Stimulated activated CD4-positive, alpha-beta T cell treated with anti-CD3 and anti-CD28 coated beads, Interleukin-1b, Interleukin-23, amount 100 ng/mL, for 24 hours (primary cell): ENCODE data around the gene CTBP1.
A peak's percentile ranks its signal among the peaks of the same experiment; 100 is the strongest.

ENCODE experiments used
- DNase-seq, 4 experiments: peaks; one replicate each; pipeline ENCODE4 v3.0.0-alpha.2; 2020; ENCODE audit warnings: low read depth in 4 of 4, low spot score in 1 of 4

CTBP1 gene

DNA sequence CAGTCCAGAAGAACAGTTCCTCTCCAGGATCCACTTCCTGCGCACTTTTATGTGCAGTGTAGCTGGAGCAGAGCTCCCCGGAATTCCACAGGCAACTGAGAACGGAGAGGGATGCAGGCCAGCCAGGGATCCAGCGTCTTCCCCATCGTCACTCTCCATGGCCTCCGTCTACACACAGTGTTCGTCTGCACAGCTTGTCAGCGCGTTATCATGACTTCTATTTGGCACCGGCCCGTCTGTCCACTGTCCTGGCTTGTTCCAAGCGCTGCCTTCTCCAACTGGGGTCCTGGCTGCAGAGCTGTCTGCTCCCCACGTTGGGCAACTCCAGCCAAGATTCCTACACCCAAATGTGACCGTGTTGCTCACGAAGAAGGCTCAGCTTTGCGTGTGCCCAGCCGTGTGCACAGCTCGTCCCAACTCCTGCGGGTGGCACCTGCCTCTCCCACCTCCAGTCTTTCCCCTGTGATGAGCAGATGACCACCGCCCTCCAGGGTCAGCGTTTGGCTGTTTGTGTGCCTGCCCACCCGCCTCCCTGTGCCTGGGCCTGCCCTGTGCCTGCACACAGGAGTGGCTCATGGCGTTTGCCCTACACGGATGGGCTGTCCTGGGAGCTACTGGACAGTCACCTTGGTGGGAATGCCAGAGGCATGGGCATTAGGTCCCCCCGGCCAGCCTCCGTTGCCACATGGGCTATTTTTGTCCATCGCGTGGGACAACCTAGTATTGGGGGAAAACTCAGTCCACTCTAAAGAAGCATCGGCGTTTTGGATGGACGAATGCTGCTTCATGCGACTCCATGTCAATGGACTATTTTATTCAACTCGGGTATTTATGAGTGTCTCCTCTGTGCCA lies 2.2 kb upstream of the CTBP1 start:
- no peak for DNase-seq

DNA sequence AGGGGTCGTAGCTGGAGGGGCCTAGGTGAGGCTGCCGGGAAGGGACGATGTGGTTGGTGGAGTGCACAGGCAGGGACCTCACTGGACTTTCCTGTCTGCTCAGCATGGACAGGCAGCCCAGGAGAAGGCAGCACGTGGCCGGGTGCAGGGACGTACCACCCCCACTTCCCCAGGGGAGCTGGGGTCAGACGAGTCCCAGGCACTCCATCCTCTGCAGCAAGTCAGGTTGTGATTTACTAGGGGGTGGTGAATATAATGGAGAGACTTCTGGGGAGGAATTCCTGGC lies 1.5 kb upstream of the CTBP1 start:
- DNase-seq: no peak

DNA sequence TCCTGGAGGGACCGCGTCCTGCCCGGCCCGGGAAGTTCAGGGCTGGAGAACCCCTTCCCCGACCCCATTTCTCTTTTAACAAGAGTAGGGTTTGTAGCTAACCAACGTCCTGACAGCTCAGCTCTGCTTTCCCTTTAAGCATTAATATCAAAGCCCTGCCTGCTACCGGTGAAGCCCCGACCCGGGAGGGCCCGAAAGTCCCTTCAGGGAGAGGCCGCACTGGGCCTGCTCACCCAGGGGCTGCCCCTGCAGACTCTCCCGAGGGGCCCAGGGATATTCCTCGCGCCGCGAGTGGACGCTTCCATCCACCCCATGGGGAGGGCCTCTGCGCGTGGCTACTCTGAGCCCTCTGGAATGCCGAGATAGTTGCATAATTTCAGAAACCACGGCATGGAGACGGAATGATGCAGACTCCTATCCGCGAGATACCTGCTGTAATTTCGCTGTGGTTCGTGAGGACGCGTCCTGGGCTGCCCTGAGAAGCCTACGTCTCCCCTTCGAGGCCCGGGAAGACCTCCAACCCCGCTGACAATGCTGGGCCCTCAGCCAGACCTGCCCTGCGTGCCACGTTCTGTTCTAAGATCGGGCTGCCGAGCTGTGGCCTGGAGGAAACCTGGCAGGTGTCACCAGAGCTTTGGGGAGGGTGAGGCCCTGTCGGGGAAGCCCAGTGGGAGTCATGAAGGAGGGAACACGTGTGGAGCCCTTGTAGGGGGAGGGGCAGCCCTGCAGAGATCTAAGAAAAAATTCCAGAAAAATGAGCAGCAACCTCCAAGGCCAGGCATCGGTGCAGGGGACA lies 999 bp upstream of the CTBP1 start:
- peak in 3 of 4 experiments; percentile 34 to 41 (median 35) for DNase-seq

DNA sequence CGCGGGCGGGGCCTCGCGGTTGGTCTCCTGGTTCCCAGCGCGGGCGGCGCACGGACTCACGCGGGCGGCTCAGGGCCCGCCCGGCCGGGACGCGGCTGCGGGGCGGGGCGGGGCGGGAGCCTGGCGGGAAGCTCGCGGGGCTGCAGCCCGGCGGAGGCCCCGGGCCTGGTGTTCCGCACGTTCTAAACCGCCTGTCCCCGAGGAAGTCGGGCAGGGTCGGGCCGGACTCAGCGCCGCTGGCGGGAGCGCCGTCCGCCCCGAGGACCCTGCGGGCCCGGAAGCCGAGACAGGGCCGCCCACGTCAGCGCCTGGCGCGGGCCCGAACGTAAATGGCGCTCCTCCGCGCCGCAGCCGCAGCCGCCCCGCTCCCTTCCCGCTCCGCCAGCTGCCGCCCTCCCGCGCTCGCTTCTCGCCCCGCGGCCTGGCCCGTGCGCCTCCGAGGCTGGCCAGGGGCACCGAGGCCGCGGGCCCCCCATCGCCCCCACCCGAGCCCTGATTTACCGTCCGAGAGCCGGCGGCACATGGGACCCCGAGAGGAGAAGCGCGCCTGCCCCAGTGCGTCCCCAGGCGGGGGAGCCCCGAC lies 309 bp upstream of the CTBP1 start:
- DNase-seq: peak; percentile 56 to 76 (median 73)

DNA sequence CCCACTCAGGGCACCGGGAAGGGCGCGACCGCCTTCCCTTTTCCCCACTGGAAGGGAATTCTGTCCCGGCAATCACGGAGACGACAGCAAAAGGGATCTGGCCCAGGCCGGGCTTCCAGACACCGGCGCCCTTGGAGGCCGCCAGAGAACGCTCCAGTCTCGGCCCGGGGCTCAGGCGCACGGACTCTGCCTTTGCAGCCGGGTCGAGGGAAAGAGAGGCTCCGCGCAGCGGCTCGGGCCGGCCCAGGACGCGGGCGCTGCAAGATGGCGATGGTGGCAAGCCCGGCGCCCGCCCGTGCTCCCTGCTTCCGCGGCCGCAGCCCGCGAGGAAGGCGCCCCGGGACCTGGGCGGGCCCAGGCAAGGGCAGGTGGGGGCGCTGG lies 1.1 kb downstream of the CTBP1 start:
- no peak for DNase-seq

DNA sequence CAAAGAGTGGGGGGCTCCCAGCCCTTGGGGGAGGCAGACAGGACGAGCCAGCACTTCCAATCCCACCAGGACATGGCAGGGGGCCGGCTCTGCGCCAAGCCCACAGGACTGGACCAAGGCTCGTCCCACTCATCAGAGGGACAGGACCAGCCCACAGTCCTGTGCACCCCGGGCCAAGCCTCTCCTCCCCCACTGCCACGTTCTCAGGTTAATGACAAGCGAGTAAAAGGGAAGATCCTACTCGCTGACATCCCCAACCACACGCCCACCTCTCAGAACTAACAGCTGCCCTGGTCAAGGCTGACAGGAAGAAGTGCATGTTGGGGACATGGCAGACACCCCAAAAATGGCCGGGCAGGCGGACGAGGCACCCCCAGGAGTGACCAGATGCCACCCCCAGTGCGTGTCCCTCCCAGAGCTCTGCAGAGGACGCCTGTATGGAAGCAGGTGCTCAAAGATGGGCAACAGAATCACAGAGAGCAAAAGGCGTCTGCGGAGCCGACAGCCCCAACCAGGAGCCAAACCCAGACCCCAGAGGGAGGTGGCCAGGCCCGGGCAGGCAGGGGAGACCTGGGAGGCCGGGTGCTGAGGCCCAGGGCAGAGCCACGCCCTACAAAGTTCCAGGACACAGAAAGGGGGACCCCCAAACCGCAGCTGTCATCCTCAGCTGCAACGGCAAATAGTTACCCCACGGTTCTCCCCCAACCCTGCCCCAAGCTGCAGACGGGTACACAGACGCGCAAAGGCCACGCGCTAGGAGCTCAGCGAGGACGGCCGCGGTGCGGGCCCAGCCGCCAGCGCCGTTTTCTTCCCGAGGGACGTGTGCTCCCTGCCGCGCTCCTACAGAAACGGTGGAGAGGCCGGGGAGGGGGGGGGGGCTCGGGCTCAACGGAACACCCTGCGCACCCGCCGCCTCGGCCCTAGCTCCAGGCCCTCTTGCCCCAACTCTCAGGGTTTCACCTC lies 1.7 kb downstream of the CTBP1 start:
- no peak for DNase-seq

DNA sequence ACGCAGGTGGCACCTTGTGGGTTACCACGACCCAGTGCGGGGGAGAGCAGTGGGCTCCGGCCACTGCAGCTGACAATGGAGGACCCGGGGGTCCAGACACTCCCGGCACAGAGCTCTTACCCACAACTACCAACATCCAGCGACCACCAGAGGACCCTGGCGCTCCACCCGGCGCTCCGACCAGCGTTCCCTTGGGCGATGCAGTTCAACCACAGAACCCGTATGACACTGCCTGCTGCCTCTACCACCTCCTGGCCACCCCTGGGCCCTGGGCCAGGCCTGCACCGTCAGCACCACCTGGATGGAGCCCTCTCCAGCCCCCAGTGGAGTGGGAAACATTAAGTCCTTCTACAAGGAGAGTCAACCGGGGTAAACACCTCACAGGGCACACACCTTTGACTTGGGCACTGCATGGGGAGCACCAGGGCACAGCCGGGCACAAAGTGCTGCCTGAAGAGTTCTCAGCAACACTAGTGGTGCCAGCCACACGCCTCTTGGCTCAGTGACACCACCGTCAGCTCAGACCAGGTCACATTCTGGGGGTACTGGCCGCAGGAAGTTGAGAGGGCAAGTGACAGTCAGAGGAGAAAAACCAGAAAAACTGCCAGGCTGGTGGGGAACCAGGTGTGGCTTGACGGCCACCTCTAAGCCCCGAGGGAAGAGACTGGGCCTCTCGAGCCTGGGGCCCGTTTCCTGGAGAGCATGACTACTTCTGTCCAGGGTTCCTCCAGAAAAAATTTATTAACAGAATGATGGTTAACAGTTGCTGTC lies 2.6 kb downstream of the CTBP1 start:
- no peak for DNase-seq

DNA sequence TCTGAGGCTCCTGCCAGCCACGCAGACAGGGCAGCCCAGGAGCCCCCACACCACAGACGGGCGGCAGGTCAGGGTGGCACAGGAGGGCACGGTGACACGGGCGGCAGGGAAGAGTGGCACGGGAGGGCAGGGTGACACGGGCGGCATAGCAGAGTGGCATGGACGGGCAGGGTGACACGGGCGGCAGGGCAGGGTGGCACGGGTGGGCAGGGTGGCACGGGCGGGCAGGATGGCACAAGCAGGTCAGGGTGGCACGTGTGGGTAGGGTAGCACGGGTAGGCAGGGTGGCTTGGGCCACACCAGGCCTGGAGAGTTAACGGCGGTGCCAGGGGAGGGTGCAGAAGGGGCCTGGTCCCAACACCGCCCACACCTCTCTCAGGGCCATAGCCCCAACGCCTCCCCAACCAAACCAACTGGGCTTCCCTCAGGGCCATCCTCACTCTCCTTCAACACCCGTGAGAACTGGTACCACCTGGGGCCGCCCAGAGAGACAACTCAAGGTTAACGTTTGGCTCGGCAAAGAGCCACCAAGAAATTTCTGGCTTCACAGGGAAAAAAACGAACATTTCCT lies 3.4 kb downstream of the CTBP1 start:
- no peak for DNase-seq

DNA sequence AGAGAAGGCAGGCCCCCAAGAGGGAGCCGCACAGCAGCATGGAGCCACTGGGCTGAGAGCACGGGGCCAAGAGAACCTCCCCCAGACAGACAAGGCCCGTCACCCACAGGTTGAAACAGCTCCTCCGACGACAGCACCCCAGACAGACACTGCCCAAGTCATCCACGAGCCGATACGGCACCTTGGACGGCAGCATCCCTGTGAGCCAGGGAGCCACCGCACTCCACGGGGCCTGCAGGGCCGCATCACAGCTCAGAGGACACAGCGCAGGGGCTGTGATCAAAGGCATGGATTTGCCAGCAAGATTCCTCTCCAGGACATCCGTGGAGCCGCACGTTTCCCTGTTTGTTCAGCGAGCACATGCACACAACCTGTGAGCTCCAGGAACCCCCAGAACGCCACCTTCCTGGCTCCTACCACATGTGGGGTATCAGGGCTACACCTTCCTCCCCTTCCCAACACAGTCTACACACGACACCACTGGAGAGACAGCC lies 3.9 kb downstream of the CTBP1 start:
- no peak for DNase-seq

DNA sequence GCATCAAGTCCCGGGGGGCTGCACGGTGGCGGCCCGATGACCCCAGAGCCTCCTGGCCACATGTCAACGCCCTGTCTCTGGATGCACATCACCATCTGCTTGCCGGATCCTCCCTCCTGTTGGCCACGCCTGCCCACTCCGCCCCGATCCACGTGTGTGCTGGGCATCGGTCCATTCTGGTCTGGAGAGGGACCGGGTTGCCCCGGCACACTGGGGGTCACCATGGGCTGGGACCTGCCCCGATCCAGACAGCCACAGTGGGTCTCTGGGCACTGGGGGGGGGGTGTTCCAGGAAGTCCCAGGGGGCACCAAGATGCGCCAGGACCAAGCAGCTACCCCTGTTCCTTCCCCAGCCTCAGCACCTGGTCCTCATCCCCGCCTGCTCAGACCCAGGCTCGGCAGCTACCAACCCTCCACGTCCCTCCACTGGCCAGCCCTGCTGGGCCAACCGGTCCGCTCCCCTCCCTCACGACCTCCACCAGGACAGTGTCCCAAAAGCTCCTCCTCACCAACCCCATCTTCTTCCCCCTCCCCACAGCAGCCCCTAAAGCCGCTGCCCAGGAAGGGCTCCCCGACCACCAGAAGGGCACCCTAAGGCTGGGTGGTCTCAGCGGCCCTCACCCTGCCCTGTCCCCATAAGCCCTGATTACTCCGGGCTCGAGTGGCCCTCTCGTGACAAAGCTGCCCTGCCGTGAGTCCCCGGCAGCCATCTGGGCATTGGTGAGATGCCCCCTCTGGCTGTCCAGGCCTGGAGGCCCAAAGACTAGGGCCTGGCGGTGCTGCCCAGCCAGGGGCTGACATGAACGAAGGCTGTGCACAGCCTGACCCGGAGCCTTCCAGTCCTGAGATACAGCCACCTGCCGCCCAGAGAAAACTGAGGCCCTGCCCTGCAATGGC lies 4.6 kb downstream of the CTBP1 start:
- no peak for DNase-seq

DNA sequence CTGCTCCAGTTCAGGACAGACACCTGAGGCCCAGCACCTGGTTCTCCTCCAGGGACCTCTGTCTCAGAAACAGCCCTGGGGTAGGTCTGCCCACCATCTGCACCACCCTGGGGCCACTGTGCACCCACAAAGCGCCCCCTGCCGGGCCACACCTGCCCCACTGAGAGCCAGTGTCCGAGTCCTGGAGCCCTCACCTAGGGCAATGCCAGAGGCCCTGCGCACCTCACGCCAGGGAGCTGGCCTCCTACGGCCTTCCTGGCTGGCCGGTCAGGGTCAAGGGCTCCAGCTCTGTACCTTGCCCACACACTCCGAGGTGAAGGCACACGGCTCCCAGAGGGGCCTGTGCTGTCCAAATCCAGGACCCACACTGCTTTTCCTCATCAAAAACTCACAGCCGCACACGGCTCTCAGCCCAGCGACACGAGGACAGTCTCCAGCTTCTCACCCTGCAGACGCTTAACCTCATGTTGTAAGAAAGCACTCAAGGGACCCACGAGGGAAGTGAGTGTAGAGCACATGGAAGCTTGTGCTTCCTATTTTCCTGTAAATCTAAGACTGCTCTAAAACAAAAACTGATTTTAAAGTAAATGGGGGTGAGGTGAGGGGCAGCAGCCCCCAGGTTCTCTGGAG lies 5.4 kb downstream of the CTBP1 start:
- DNase-seq: no peak

DNA sequence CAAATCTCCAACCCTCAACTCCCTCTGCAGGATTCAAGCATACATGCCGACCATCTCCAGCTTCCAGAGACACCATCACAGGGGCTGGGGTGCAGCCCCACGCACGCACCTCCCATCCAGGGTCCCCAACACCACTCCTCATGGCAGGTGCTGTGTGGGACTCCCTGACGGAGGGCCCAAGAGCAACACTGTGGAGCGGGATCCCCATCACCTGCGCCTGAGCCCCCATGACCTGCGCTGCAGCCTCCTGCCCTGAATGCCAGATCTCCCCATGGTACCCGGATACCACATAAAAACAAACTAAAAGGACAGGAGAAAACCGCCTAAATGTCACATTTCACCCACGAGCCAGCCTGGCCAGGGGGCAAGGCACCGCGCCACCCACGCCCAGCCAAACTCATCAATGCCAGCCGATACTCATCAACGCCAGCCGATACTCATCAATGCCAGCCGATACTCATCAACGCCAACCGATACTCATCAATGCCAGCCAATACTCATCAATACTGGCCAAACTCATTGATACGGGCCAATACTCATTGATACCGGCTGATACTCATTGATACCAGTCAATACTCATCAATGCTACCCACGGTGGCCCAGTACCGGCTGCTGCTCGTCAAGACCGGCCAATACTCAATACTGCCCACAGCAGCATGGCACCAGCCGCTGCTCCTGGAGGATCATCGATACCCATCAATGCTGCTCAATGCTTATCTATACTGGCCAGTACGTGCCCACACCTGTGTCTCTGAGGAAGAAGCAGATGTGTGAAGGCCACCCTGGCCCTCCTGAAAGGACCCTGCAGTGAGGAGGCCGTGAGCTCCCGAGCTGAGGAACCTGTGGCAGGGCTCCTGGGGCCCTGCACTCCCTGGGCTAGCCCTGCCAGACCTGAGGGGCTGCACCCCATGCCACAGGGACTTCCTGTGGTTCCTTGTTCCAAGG lies 6.2 kb downstream of the CTBP1 start:
- DNase-seq: no peak

DNA sequence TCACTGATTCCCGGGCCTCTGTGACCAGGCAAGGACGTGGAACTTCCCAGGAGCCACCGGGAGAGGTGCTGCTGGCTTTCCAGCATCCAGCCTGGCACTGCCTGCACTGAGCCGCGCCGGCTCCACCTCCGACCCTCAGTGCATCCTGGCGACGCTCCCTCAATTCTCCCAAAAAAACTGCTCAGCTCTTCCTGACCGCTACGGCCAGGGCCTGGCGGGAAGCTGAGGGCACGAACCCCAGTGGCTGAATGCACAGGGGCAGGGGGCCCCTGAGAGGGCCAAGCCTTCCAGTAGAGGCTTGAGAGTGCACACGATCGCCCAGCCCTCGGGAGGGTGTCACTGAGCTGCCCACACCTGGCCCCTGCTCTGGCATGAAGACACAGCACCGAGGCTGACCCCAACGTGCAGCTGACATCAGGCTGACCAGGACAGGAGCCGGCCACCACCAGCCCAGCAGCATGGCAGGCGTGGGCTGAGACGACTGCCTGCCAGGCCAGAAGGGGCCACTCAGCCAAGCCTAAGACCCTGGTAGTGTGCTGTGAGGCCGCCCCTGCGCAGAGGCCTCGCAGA lies 6.9 kb downstream of the CTBP1 start:
- DNase-seq: no peak

DNA sequence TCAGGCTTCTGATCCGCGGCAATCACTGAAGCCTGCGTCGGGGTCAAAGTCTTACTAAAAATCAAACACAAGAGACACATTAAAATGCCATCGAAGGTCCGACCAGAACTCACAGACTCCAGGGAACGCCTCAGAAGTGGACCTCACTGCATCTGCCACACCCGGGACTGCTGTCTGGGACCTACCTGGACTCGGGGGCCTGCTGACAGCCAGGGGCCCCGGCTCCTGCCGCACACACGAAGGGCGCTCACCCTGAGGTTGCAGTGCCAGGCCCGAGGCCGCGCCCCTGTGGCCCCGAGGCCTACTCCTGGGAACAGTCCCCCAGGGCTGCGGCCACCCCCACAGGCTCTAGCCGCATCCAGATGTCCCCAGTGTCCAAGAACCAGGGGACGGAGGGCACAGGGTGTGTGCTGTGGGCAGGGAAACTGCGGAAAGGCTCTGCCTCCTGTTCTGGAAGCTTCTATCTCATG lies 7.4 kb downstream of the CTBP1 start:
- DNase-seq: no peak

DNA sequence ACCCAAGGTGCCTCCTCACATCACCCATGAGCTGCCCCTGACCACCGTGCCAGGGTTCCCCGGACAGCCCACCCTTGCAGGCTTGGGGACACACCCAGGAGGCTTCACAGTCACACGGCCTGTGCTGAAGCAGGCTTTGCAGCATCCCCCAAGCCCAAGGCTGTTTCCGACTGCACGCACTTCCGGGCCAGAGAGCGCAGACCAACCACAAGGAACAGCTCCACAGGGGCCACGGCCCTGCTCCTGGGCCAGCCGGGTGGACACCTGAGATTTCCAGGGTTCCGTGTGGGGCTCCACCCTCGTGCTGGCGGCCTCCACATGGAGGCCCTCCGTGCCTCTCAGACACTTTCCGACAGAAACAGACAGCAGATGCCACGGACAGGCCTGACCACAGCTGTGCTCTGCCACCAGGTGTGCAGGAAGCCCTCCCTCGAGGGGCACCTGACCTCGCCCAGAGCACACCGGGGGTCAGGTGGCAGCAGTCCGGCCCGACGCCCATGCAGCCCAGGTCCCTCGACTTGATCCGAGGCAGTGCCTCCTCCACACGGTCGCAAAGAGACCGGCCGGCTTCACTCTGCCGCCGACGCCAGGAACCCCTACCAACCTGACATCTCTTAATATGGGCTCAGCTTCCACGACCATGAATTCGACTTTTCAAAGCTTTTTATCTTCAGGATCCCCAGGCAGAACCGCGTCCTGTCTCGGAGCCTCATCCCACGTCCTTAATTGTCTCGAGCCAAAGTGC lies 8.0 kb downstream of the CTBP1 start:
- no peak for DNase-seq

DNA sequence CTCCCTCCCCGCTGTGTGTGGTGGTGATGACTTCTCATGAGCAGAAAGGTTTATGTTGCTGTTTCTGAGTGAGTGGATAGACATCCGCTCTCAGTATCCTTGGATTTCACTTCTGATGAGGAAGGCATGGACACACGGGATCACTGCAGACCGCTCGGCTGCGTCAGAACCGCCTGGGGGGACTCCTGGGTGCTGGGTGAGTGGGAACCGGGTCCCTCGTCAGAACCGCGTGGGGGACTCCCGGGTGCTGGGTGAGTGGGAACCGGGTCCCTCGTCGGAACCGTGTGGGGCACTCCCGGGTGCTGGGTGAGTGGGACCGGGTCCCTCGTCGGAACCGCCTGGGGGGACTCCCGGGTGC lies 9.0 kb downstream of the CTBP1 start:
- DNase-seq: no peak
